AG09309 (cell line): ENCODE data around the gene FNDC3B.

Experiments used
- DNase-seq: peaks from one replicate; pipeline ENCODE4 v3.0.0-alpha.2; 2010; ENCODE audit warnings: low read depth
- H3K4me3 ChIP-seq: 2 replicates; pipeline ENCODE4 v1.5.1; 2011; ENCODE audit warnings: mild to moderate bottlenecking, low read depth, low read length, moderate library complexity; ENCODE audit not compliant: control insufficient read depth
- TF ChIP-seq, protein P1 (sequence below): IDR thresholded peaks from 2 replicates; pipeline ENCODE4 v1.5.1; 2011; ENCODE audit warnings: mild to moderate bottlenecking, low read depth, low read length, inconsistent platforms; ENCODE audit not compliant: insufficient read depth, control insufficient read depth; ENCODE audit errors: missing control alignments

The FNDC3B gene

DNA sequence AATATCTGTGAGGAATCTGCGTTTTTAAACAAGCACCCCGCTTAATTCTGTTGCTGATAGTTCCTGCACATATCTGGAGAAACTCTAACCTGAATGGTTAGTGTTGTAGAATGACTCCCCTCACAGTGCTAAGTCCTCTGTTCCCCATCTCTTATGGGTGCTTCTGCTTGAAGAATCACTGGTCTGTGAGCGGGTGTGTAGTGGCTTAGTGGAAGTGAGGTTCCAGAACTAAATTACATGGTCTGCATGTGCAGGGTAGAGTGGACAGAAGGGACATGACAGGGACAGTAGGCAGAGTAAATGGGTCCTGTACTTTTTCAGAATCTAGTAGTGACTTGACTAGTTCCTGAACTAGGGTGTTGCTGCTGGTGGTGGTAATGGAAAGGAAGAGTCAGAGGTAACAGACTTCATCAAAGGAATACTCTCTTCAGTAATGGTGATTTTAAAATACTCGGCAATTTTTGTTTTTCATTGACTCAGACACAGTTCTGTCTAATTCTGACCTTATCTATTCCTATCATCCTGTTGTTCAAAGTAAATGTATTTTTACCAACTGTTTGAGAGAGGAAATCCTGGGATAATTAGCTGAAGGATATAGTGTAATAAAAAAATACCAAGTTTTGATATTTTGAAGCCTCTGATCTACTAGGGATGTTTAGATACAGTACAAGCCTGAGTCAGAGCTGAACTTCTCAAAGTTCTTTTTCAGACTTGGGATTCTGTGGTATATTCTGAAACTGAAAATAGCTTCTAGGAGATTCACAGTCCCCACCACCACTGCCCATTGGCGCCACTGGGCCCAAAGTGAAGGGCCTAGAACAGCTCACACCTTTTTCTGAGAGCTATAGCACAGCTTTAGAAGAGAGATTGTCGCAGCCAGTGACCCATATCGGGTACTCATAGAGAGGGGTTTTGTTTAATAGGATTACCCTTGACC lies 55.5 kb downstream of the FNDC3B start:
- TF ChIP-seq, protein P1, sequence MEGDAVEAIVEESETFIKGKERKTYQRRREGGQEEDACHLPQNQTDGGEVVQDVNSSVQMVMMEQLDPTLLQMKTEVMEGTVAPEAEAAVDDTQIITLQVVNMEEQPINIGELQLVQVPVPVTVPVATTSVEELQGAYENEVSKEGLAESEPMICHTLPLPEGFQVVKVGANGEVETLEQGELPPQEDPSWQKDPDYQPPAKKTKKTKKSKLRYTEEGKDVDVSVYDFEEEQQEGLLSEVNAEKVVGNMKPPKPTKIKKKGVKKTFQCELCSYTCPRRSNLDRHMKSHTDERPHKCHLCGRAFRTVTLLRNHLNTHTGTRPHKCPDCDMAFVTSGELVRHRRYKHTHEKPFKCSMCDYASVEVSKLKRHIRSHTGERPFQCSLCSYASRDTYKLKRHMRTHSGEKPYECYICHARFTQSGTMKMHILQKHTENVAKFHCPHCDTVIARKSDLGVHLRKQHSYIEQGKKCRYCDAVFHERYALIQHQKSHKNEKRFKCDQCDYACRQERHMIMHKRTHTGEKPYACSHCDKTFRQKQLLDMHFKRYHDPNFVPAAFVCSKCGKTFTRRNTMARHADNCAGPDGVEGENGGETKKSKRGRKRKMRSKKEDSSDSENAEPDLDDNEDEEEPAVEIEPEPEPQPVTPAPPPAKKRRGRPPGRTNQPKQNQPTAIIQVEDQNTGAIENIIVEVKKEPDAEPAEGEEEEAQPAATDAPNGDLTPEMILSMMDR, result peak; percentile 10
- no peak for DNase-seq
- H3K4me3 ChIP-seq, result no peak overlapping the region

DNA sequence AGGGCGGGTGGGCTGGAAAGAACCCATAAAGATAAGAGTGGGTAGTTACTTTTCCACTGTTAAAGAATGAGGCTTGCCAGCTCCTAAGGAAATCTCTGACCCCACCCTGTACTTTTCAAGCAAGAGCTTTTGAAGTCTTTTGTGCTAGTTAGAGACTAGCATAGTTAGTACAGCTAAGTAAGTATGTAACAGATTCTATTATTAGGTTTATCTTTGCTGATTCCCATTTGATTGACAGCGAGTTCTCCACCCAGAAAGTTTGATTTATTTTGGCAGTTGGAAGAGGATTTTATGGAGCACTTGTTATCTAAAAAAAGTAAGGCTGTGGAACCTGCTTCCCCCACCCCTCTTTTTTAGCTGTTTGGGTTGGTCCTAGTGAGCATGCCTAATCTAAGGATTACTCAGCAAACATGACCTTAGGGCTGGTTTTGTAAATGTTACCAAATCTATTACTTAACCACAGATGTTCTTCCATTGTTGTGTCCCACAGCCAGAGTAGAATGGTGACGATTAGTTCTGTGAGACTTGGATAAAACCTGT lies 57.6 kb downstream of the FNDC3B start:
- no peak overlapping the region for H3K4me3 ChIP-seq
- TF ChIP-seq, protein P1, result no peak
- no peak for DNase-seq

DNA sequence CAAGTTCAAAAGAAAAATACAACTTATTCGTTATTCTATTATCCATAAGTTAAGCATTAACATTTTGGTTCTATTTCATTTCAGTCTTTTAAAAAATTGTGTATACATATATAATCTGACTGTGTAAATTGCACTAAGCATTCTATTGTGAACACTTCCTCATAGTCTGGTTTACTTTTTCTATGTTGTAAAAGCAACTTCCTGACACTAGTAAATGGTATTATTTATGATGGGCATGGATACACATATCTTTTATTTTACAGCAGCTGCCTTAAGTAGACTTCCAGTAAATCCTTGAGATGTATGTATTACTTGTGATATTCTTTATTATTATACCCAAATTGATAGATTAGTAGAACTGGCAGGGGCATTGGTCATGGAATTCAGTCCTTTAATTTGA lies 58.2 kb downstream of the FNDC3B start:
- H3K4me3 ChIP-seq, result no peak overlapping the region
- TF ChIP-seq, protein P1, result no peak
- DNase-seq, result no peak

- no peak for DNase-seq
- TF ChIP-seq, protein P1, result no peak
- no peak overlapping the region for H3K4me3 ChIP-seq
Observed at GRCh38 chr3:172098698-172099494, 59.5 kb downstream of the FNDC3B start.

DNA sequence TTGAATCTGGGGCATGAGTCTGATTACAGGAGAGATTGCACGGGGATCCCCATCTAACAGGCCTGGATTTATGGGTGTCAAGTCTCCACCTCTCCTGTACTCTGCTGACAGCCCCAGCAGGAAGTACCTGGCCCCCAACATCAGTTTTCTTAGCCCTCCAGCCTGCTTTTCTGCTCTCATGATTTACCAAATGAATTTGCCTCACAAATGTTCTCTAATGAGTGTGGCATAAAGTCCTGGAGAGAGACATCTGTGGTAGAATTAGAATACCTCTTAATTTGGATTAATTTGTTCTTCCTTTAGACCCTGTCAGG lies 60.1 kb downstream of the FNDC3B start:
- DNase-seq, result no peak
- TF ChIP-seq, protein P1, result no peak
- no peak overlapping the region for H3K4me3 ChIP-seq

DNA sequence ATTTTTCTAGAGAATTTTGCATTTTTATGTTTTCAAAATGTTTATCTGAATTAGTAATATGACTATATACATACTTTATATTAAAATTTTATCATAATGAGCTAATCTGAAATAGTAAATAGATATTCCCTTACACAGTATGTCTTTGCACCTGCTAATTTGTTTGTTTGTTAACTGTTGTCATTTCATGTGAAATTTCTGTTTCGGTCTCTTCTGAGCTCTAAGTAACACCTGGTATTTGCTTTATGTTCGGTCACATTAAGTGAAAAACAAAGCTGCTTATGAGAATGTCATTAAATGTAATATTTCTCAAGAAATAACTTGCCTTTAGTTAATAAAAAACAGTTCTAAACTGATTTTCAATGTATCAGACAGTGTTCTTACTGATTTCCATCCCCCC lies 61.1 kb downstream of the FNDC3B start:
- TF ChIP-seq, protein P1, result no peak
- DNase-seq, result no peak
- H3K4me3 ChIP-seq, result no peak overlapping the region
